HG02623 (cell line): ENCODE results near the gene CEP170B.
"Not testable (repeated sequence)": the region's sequence is repeated elsewhere in the genome, so short reads cannot be mapped to it uniquely, and the experiment has no call there.

Source experiments
- ATAC-seq: cut with Tn5 transposase; IDR thresholded peaks from one replicate; pipeline ENCODE4 v1.9.1; 2021; ENCODE audit warnings: moderate library complexity; ENCODE audit not compliant: unreplicated experiment

CEP170B gene

GRCh38 chr14:104877066-104877805 lies 12.2 kb downstream of the CEP170B start:
- no peak for ATAC-seq

GRCh38 chr14:104877806-104878550 lies 12.9 kb downstream of the CEP170B start:
- ATAC-seq, result no peak

GRCh38 chr14:104878582-104878981 lies 13.5 kb downstream of the CEP170B start:
- ATAC-seq, result no peak

GRCh38 chr14:104879201-104879982 lies 14.3 kb downstream of the CEP170B start:
- ATAC-seq, result no peak

- ATAC-seq, result no peak
These were observed 15.0 kb downstream of the CEP170B start for GRCh38 chr14:104879983-104880565.

- no peak for ATAC-seq
These were observed 15.6 kb downstream of the CEP170B start for GRCh38 chr14:104880584-104881210.

GRCh38 chr14:104881369-104881979 lies 16.4 kb downstream of the CEP170B start:
- no peak for ATAC-seq

GRCh38 chr14:104882325-104882973 lies 17.4 kb downstream of the CEP170B start:
- no peak for ATAC-seq

- no peak for ATAC-seq
These were observed 18.1 kb downstream of the CEP170B start for GRCh38 chr14:104882991-104883660.

GRCh38 chr14:104883681-104884361 lies 18.8 kb downstream of the CEP170B start:
- ATAC-seq, result no peak

GRCh38 chr14:104884381-104884780 lies 19.3 kb downstream of the CEP170B start:
- not testable (repeated sequence) for ATAC-seq

- no peak for ATAC-seq
These were observed 20.2 kb downstream of the CEP170B start for GRCh38 chr14:104885031-104885972.

- no peak for ATAC-seq
These were observed 21.1 kb downstream of the CEP170B start for GRCh38 chr14:104885973-104886689.

GRCh38 chr14:104886690-104887622 lies 21.9 kb downstream of the CEP170B start:
- ATAC-seq, result no peak

GRCh38 chr14:104887623-104888488 lies 22.8 kb downstream of the CEP170B start:
- ATAC-seq, result no peak
